HG03457 (cell line): Measurements from ENCODE around the gene TNFAIP2.

Experiments
- ATAC-seq: cut with Tn5 transposase; IDR thresholded peaks from one replicate; pipeline ENCODE4 v1.9.1; 2021; ENCODE audit warnings: moderate number of reproducible peaks; ENCODE audit not compliant: unreplicated experiment

The TNFAIP2 gene

GRCh38 chr14:103094406-103095209, 28.7 kb upstream of the TNFAIP2 start, which contains the start of gene EXOC3L4:
EXOC3L4 (plus strand) TSS chr14:103094725; CDS start chr14:103100220, 5,495 bp downstream.
- ATAC-seq, result no peak

- ATAC-seq, result no peak
Observed at GRCh38 chr14:103095210-103095778, 28.0 kb upstream of the TNFAIP2 start.

GRCh38 chr14:103096387-103096786, 26.9 kb upstream of the TNFAIP2 start:
- no peak for ATAC-seq

- no peak for ATAC-seq
Observed at GRCh38 chr14:103097244-103097993, 25.8 kb upstream of the TNFAIP2 start.

- ATAC-seq, result no peak
Observed at GRCh38 chr14:103097994-103098957, 25.0 kb upstream of the TNFAIP2 start.

- no peak for ATAC-seq
Observed at GRCh38 chr14:103099081-103099732, 24.1 kb upstream of the TNFAIP2 start.

- no peak for ATAC-seq
Observed at GRCh38 chr14:103099733-103100280, 23.5 kb upstream of the TNFAIP2 start.

- no peak for ATAC-seq
Observed at GRCh38 chr14:103100281-103101121, 22.8 kb upstream of the TNFAIP2 start.

GRCh38 chr14:103101257-103101962, 21.9 kb upstream of the TNFAIP2 start:
- no peak for ATAC-seq

- no peak for ATAC-seq
Observed at GRCh38 chr14:103101963-103102688, 21.1 kb upstream of the TNFAIP2 start.

GRCh38 chr14:103102689-103103260, 20.5 kb upstream of the TNFAIP2 start:
- ATAC-seq, result no peak

GRCh38 chr14:103103461-103104388, 19.5 kb upstream of the TNFAIP2 start:
- ATAC-seq, result no peak

- no peak for ATAC-seq
Observed at GRCh38 chr14:103104389-103104653, 18.9 kb upstream of the TNFAIP2 start.

GRCh38 chr14:103104654-103105452, 18.4 kb upstream of the TNFAIP2 start:
- no peak for ATAC-seq

GRCh38 chr14:103105580-103106150, 17.6 kb upstream of the TNFAIP2 start:
- ATAC-seq, result no peak
